HEK293 (cell line): ENCODE results near the gene NDUFS2.
A peak's percentile ranks its signal among the peaks of the same experiment; 100 is the strongest.

Experiments used
- CTCF ChIA-PET: fragments of 350-600 bp; formaldehyde crosslinking; extraction: SDS; loops from one replicate; lab custom pipeline; 2021; ENCODE audit warnings: antibody characterized with exemption; lab: Yijun Ruan, JAX
- POLR2A ChIA-PET: fragments of 300-600 bp; formaldehyde crosslinking; extraction: SDS; loops from one replicate; lab custom pipeline; 2020; ENCODE audit warnings: antibody characterized with exemption, inconsistent platforms; lab: Yijun Ruan, JAX
- H3K27ac ChIP-seq: fragments of 200-500 bp; sonication (Bioruptor generic); 2 replicates; pipeline ENCODE4 v1.5.1; 2014; ENCODE audit warnings: low read depth, low read length, control low read depth, inconsistent platforms; ENCODE audit errors: extremely low read depth
- H3K36me3 ChIP-seq, 2 experiments: fragments of 200-500 bp in 1 of 2; sonication (Bioruptor generic) in 1 of 2; 1 replicate in 1 of 2; 2 replicates in 1 of 2; pipeline ENCODE4 v1.5.1; 2014 to 2017; ENCODE audit warnings: inconsistent platforms in 2 of 2, low read length in 2 of 2; ENCODE audit not compliant: control insufficient read depth in 2 of 2, insufficient read depth in 1 of 2
- H3K4me1 ChIP-seq: fragments of 200-500 bp; sonication (Bioruptor generic); 2 replicates; pipeline ENCODE4 v1.5.1; 2014; ENCODE audit warnings: mild to moderate bottlenecking, low read length, inconsistent platforms; ENCODE audit not compliant: control insufficient read depth, insufficient read depth
- H3K4me3 ChIP-seq: 2 replicates; pipeline ENCODE4 v1.5.1; 2011; ENCODE audit warnings: low read depth, mild to moderate bottlenecking, control low read depth, low read length, moderate library complexity
- H3K9me3 ChIP-seq: fragments of 200-500 bp; sonication (Bioruptor generic); 2 replicates; pipeline ENCODE4 v1.5.1; 2014; ENCODE audit warnings: low read depth, low read length, inconsistent platforms; ENCODE audit not compliant: control insufficient read depth, insufficient read depth
- BCL11B ChIP-seq: fragments of 450-650 bp; formaldehyde crosslinking; IDR thresholded peaks from 2 replicates; pipeline ENCODE4 v1.5.1; 2016; ENCODE audit warnings: low read depth, missing biosample characterization, missing genetic modification characterization
- GFI1B ChIP-seq: fragments of 450-650 bp; formaldehyde crosslinking; IDR thresholded peaks from 2 replicates; pipeline ENCODE4 v1.5.1; 2016; ENCODE audit warnings: missing biosample characterization, missing genetic modification characterization
- GLIS2 ChIP-seq: fragments of 450-650 bp; formaldehyde crosslinking; IDR thresholded peaks from 2 replicates; pipeline ENCODE4 v1.5.1; 2016; ENCODE audit warnings: missing biosample characterization, missing genetic modification characterization
- HOXA7 ChIP-seq: sonication (generic); formaldehyde crosslinking; IDR thresholded peaks from 2 replicates; pipeline ENCODE4 v1.8.1; 2022; ENCODE audit warnings: missing genetic modification reagents, borderline replicate concordance
- KLF17 ChIP-seq: fragments of 450-650 bp; formaldehyde crosslinking; IDR thresholded peaks from 2 replicates; pipeline ENCODE4 v1.5.1; 2016; ENCODE audit warnings: missing biosample characterization, missing genetic modification characterization
- PATZ1 ChIP-seq: fragments of 450-650 bp; formaldehyde crosslinking; IDR thresholded peaks from 2 replicates; pipeline ENCODE4 v1.5.1; 2016; ENCODE audit warnings: missing biosample characterization, missing genetic modification characterization
- PBX3 ChIP-seq: sonication (generic); formaldehyde crosslinking; IDR thresholded peaks from 2 replicates; pipeline ENCODE4 v1.8.1; 2022; ENCODE audit warnings: mild to moderate bottlenecking, moderate library complexity, missing genetic modification reagents
- PRDM10 ChIP-seq: fragments of 450-650 bp; formaldehyde crosslinking; IDR thresholded peaks from 2 replicates; pipeline ENCODE4 v1.5.1; 2016; ENCODE audit warnings: missing biosample characterization, missing genetic modification characterization
- PRDM4 ChIP-seq: fragments of 450-650 bp; formaldehyde crosslinking; IDR thresholded peaks from 2 replicates; pipeline ENCODE4 v1.5.1; 2017; ENCODE audit warnings: missing biosample characterization, missing genetic modification characterization
- SP2 ChIP-seq: fragments of 450-650 bp; formaldehyde crosslinking; IDR thresholded peaks from 2 replicates; pipeline ENCODE4 v1.5.1; 2016; ENCODE audit warnings: missing biosample characterization, missing genetic modification characterization
- SP3 ChIP-seq: fragments of 450-650 bp; formaldehyde crosslinking; IDR thresholded peaks from 2 replicates; pipeline ENCODE4 v1.5.1; 2016; ENCODE audit warnings: missing biosample characterization, missing genetic modification characterization
- ZBTB17 ChIP-seq: fragments of 450-650 bp; formaldehyde crosslinking; IDR thresholded peaks from 2 replicates; pipeline ENCODE4 v1.5.1; 2016; ENCODE audit warnings: missing biosample characterization, missing genetic modification characterization
- ZBTB26 ChIP-seq: fragments of 450-650 bp; formaldehyde crosslinking; optimal IDR thresholded peaks from 2 replicates; pipeline ENCODE3; 2016; ENCODE audit warnings: missing biosample characterization, mild to moderate bottlenecking, missing genetic modification characterization
- ZBTB8A ChIP-seq: fragments of 450-650 bp; formaldehyde crosslinking; IDR thresholded peaks from 2 replicates; pipeline ENCODE4 v1.5.1; 2016; ENCODE audit warnings: missing biosample characterization, missing genetic modification characterization
- ZEB2 ChIP-seq: fragments of 450-650 bp; formaldehyde crosslinking; IDR thresholded peaks from 2 replicates; pipeline ENCODE4 v1.5.1; 2016; ENCODE audit warnings: missing biosample characterization, missing genetic modification characterization
- ZNF10 ChIP-seq: fragments of 450-650 bp; formaldehyde crosslinking; IDR thresholded peaks from 2 replicates; pipeline ENCODE4 v1.5.1; 2017; ENCODE audit warnings: missing biosample characterization, missing genetic modification characterization
- ZNF184 ChIP-seq: fragments of 450-650 bp; IDR thresholded peaks from 2 replicates; pipeline ENCODE4 v1.5.1; 2018; ENCODE audit warnings: missing biosample characterization, mild to moderate bottlenecking, missing genetic modification characterization
- ZNF335 ChIP-seq: fragments of 450-650 bp; formaldehyde crosslinking; conservative IDR thresholded peaks from 2 replicates; pipeline ENCODE4 v1.5.1; 2016; ENCODE audit warnings: missing biosample characterization, missing genetic modification characterization
- ZNF366 ChIP-seq: fragments of 450-650 bp; formaldehyde crosslinking; conservative IDR thresholded peaks from 2 replicates; pipeline ENCODE4 v1.5.1; 2016; ENCODE audit warnings: missing biosample characterization, missing genetic modification characterization
- ZNF501 ChIP-seq: fragments of 450-650 bp; formaldehyde crosslinking; IDR thresholded peaks from 2 replicates; pipeline ENCODE4 v1.5.1; 2016; ENCODE audit warnings: missing biosample characterization, missing genetic modification characterization
- ZNF549 ChIP-seq: fragments of 450-650 bp; IDR thresholded peaks from 2 replicates; pipeline ENCODE4 v1.5.1; 2018; ENCODE audit warnings: missing biosample characterization, missing genetic modification characterization, mild to moderate bottlenecking, inconsistent platforms, moderate library complexity
- ZNF560 ChIP-seq: fragments of 450-650 bp; formaldehyde crosslinking; IDR thresholded peaks from 2 replicates; pipeline ENCODE4 v1.5.1; 2017; ENCODE audit warnings: missing biosample characterization, missing genetic modification characterization, borderline replicate concordance
- ZNF600 ChIP-seq: fragments of 450-650 bp; formaldehyde crosslinking; IDR thresholded peaks from 2 replicates; pipeline ENCODE4 v1.5.1; 2016; ENCODE audit warnings: missing biosample characterization, missing genetic modification characterization

Gene NDUFS2

GRCh38 chr1:161258439-161259344, 56.5 kb downstream of the NDUFS2 start, which contains the start of gene PCP4L1:
TSS of gene PCP4L1 (plus strand) at chr1:161258745. CDS start at chr1:161258975, 230 bp downstream.
- Histone ChIP-seq H3K4me3 (peak within 1 kb of the TSS; percentile 47), H3K9me3 (no peaks in the 10 kb centered on the region), H3K4me1 (peaks cover 6% of the 10 kb centered on the region; the same call in 1 of the 2 replicates), H3K36me3 (no peaks in the 10 kb centered on the region), H3K27ac (no peak within 1 kb of the TSS)
- ChIA-PET POLR2A (interaction anchor here (0.6 to 2.1 kb wide), 4 partner anchors 11 to 161 kb away, joined by 3 to 7 read pairs (median 4); partner anchors contain the start of genes SDHC and TOMM40L), CTCF (interaction anchor here (0.6 to 1.8 kb wide), 7 partner anchors 31 to 122 kb away, joined by 3 to 6 read pairs (median 4); partner anchors contain the start of gene TOMM40L)
- TF ChIP-seq ZBTB8A (tag by site-specific recombination) (peak; percentile 39), ZNF10 (no peak; the same call in 1 of the 2 replicates), SP3 (tag by site-specific recombination) (peak; percentile 57; the same call in 1 of the 2 replicates), ZNF549 (tag by site-specific recombination) (no peak), GLIS2 (tag by site-specific recombination) (0 out of 2 replicates have a peak, but pooled peaks have one; percentile 52), ZNF335 (tag by site-specific recombination) (0 out of 2 replicates have a peak, but pooled peaks have one; percentile 13), ZNF600 (tag by site-specific recombination) (0 out of 2 replicates have a peak, but pooled peaks have one; percentile 13), BCL11B (peak; percentile 83), ZBTB26 (peak; percentile 42), GFI1B (no peak), ZNF501 (tag by site-specific recombination) (0 out of 2 replicates have a peak, but pooled peaks have one; percentile 21), ZBTB17 (tag by site-specific recombination) (peak; percentile 25; the same call in 1 of the 2 replicates), KLF17 (tag by site-specific recombination) (0 out of 2 replicates have a peak, but pooled peaks have one; percentile 27), PRDM4 (no peak), ZNF560 (peak; percentile 79; the same call in 1 of the 2 replicates), PBX3 (CRISPR knock-in tag) (peak; percentile 54; the same call in 1 of the 2 replicates), ZNF366 (tag by site-specific recombination) (peak; percentile 88), PATZ1 (tag by site-specific recombination) (0 out of 2 replicates have a peak, but pooled peaks have one; percentile 33), PRDM10 (tag by site-specific recombination) (peak; percentile 99), ZNF184 (tag by site-specific recombination) (no peak), HOXA7 (CRISPR knock-in tag) (no peak), ZEB2 (tag by site-specific recombination) (peak; percentile 46; the same call in 1 of the 2 replicates), SP2 (tag by site-specific recombination) (peak; percentile 77)
